GM18526 (cell line): Measurements from ENCODE around the gene MS4A14.

Source experiments
- POLR2A ChIP-seq: IDR thresholded peaks from 3 replicates; pipeline ENCODE4 v1.6.1; 2011; ENCODE audit not compliant: insufficient read length; ENCODE audit errors: extremely low read depth

The MS4A14 gene

GRCh38 chr11:60376601-60377000 lies 19.7 kb upstream of the MS4A14 start:
- TF ChIP-seq POLR2A, result no peak

- TF ChIP-seq POLR2A, result no peak
These were observed 18.7 kb upstream of the MS4A14 start for GRCh38 chr11:60377401-60378136.

GRCh38 chr11:60378354-60378753 lies 17.9 kb upstream of the MS4A14 start, which contains the start of gene MS4A7:
MS4A7 (plus strand) TSS chr11:60378532; CDS start chr11:60383142, 4,610 bp downstream.
- no peak for TF ChIP-seq POLR2A

- no peak for TF ChIP-seq POLR2A
These were observed 6.9 kb upstream of the MS4A14 start for GRCh38 chr11:60389279-60389910.

GRCh38 chr11:60390419-60390818 lies 5.8 kb upstream of the MS4A14 start:
- no peak for TF ChIP-seq POLR2A

GRCh38 chr11:60392361-60392760 lies 3.9 kb upstream of the MS4A14 start:
- TF ChIP-seq POLR2A, result no peak

GRCh38 chr11:60393016-60393415 lies 3.2 kb upstream of the MS4A14 start:
- TF ChIP-seq POLR2A, result no peak

- no peak for TF ChIP-seq POLR2A
These were observed 1.4 kb upstream of the MS4A14 start for GRCh38 chr11:60394666-60395380.

GRCh38 chr11:60396799-60397198 lies 540 bp downstream of the MS4A14 start:
- TF ChIP-seq POLR2A, result no peak

GRCh38 chr11:60420015-60420414 lies 23.8 kb downstream of the MS4A14 start:
- no peak for TF ChIP-seq POLR2A

GRCh38 chr11:60422609-60423008 lies 26.4 kb downstream of the MS4A14 start:
- TF ChIP-seq POLR2A, result no peak

- TF ChIP-seq POLR2A, result no peak
These were observed 32.3 kb downstream of the MS4A14 start for GRCh38 chr11:60428517-60428916.

- TF ChIP-seq POLR2A, result no peak
These were observed 33.0 kb downstream of the MS4A14 start, which contains the start of gene MS4A5 for GRCh38 chr11:60429272-60429671. MS4A5 (plus strand) TSS chr11:60429572; CDS start chr11:60429675, 103 bp downstream.

GRCh38 chr11:60431251-60431650 lies 35.0 kb downstream of the MS4A14 start:
- TF ChIP-seq POLR2A, result no peak

GRCh38 chr11:60433401-60433800 lies 37.1 kb downstream of the MS4A14 start:
- no peak for TF ChIP-seq POLR2A

- no peak for TF ChIP-seq POLR2A
These were observed 50.8 kb downstream of the MS4A14 start for GRCh38 chr11:60447070-60447469.
